ENCODE results near the gene C22orf23.

GRCh38 chr22:37920126-37920525 lies 33.3 kb downstream of the C22orf23 start:
- TF ChIP-seq CTCF (IDR thresholded peaks at IDR 0.05 in 8 of 11, conservative IDR thresholded peaks at IDR 0.05 in 3 of 11) (no peak), POLR2A (IDR thresholded peaks at IDR 0.05) (no peak), POLR2AphosphoS5 (IDR thresholded peaks at IDR 0.05) (no peak)

Measured in spleen (tissue), 7 donors.